Keratinocyte (primary cell): ENCODE results near the gene FLRT1. TPM values are rescaled to one million over a fixed set of nuclear protein-coding genes. Genes with fewer than 3 reads are reported as not detected.
"Not testable (repeated sequence)": the region's sequence is repeated elsewhere in the genome, so short reads cannot be mapped to it uniquely, and the experiment has no call there.

Source experiments
- DNase-seq: peaks from one replicate; pipeline ENCODE4 v3.0.0-alpha.2; 2011; ENCODE audit warnings: low read depth, missing footprints, low spot score
- FAIRE-seq: peaks from 2 replicates; lab custom pipeline; 2011; peaks lifted over from hg19 to GRCh38; lab: Jason Lieb, UNC
- H2AFZ ChIP-seq: 2 replicates; pipeline ENCODE4 v1.6.0; 2012; ENCODE audit warnings: low read length, control low read depth, inconsistent platforms; ENCODE audit not compliant: control insufficient read depth
- H3K27ac ChIP-seq: 2 replicates; pipeline ENCODE4 v1.5.1; 2011; ENCODE audit warnings: low read length; ENCODE audit not compliant: control insufficient read depth, insufficient read depth
- H3K27me3 ChIP-seq: 3 replicates; pipeline ENCODE4 v1.6.0; 2011; ENCODE audit warnings: low read length; ENCODE audit not compliant: control insufficient read depth, insufficient read depth; ENCODE audit errors: extremely low read depth
- H3K36me3 ChIP-seq, 2 experiments: 2 replicates in 1 of 2; 3 replicates in 1 of 2; pipeline ENCODE4 v1.5.1; 2011; ENCODE audit warnings: low read length in 2 of 2, mild to moderate bottlenecking in 1 of 2; ENCODE audit not compliant: control insufficient read depth in 2 of 2, insufficient read depth in 2 of 2; ENCODE audit errors: extremely low read depth in 1 of 2
- H3K4me1 ChIP-seq: 3 replicates; pipeline ENCODE4 v1.5.1; 2011; ENCODE audit warnings: low read length; ENCODE audit not compliant: control insufficient read depth, insufficient read depth; ENCODE audit errors: extremely low read depth
- H3K4me2 ChIP-seq: 3 replicates; pipeline ENCODE4 v1.6.0; 2011; ENCODE audit warnings: low read depth, low read length; ENCODE audit not compliant: control insufficient read depth, insufficient read depth; ENCODE audit errors: extremely low read depth
- H3K4me3 ChIP-seq, 3 experiments: fragments of 200-600 bp in 1 of 3; sonication (generic) in 1 of 3; 2 replicates in 2 of 3; 3 replicates in 1 of 3; pipeline ENCODE4 v1.5.1; 2011 to 2016; ENCODE audit warnings: low read length in 3 of 3, mild to moderate bottlenecking in 3 of 3, control low read depth in 2 of 3, inconsistent platforms in 1 of 3, low read depth in 1 of 3, mixed read lengths in 1 of 3, mixed run types in 1 of 3, moderate library complexity in 1 of 3; ENCODE audit not compliant: control insufficient read depth in 2 of 3, insufficient read depth in 2 of 3; ENCODE audit errors: extremely low read depth in 1 of 3
- H3K79me2 ChIP-seq: 2 replicates; pipeline ENCODE4 v1.6.0; 2012; ENCODE audit warnings: low read length; ENCODE audit not compliant: control insufficient read depth, insufficient read depth
- H3K9ac ChIP-seq: 3 replicates; pipeline ENCODE4 v1.6.0; 2011; ENCODE audit warnings: low read length; ENCODE audit not compliant: control insufficient read depth, insufficient read depth; ENCODE audit errors: extremely low read depth
- H3K9me1 ChIP-seq: 3 replicates; pipeline ENCODE4 v1.6.0; 2011; ENCODE audit warnings: low read length; ENCODE audit not compliant: control insufficient read depth, insufficient read depth; ENCODE audit errors: extremely low read depth
- H3K9me3 ChIP-seq: 2 replicates; pipeline ENCODE4 v1.5.1; 2012; ENCODE audit warnings: low read depth, low read length; ENCODE audit not compliant: control insufficient read depth
- H4K20me1 ChIP-seq: 3 replicates; pipeline ENCODE4 v1.6.0; 2011; ENCODE audit warnings: low read length; ENCODE audit not compliant: control insufficient read depth, insufficient read depth; ENCODE audit errors: extremely low read depth
- EZH2 ChIP-seq: IDR thresholded peaks from one replicate; pipeline ENCODE4 v1.6.1; 2012; ENCODE audit warnings: inconsistent platforms, mild to moderate bottlenecking, low read length, moderate library complexity
- dilution Hi-C: fragments of 300-500 bp; cut with MboI; formaldehyde crosslinking; loops from one replicate; pipeline ENCODE4 v1.7.0; 2020; ENCODE audit warnings: low sequenced_read_pairs; ENCODE audit not compliant: extremely low pct_ligation_motif_present
- polyA plus RNA-seq, 5 experiments: library from polyadenylated mRNA; depleted of rRNA in 3 of 5; stranded (reverse) in 3 of 5; stranded (forward) in 1 of 5; unstranded in 1 of 5; fragments of >200 nt; gene quantifications; 1 replicate in 1 of 5; 2 replicates in 3 of 5; 3 replicates in 1 of 5; pipeline versions ENCODE4 v1.2.1 to v1.2.3, GENCODE V29; 2011 to 2012; ENCODE audit warnings: missing spikeins in 2 of 5, low read depth in 1 of 5, low replicate concordance in 1 of 5
- TF ChIP-seq, protein P1 (sequence below), 3 experiments: IDR thresholded peaks in 1 of 3; conservative IDR thresholded peaks in 1 of 3; optimal IDR thresholded peaks in 1 of 3; 2 replicates in 2 of 3; 3 replicates in 1 of 3; pipeline versions ENCODE3 to v1.5.1; 2011; ENCODE audit warnings: low read length in 3 of 3, mild to moderate bottlenecking in 3 of 3, moderate library complexity in 2 of 3, control low read depth in 1 of 3, inconsistent platforms in 1 of 3; ENCODE audit not compliant: insufficient read depth in 2 of 3; ENCODE audit errors: extremely low read depth in 1 of 3

FLRT1 gene
- polyA plus RNA-seq, 1 donor (not counting 4 experiments of a cell fraction or from before 2014, with no cell fraction given) = not detected

- DNase-seq (no peak), FAIRE-seq (no peak)
- Histone ChIP-seq H3K27ac (no peak overlapping the region), H3K9me3 (no peaks in the 10 kb centered on the region), H4K20me1 (no peaks in the 10 kb centered on the region), H3K79me2 (no peaks in the 10 kb centered on the region), H3K4me3 (no peak overlapping the region), H3K27me3 (no peaks in the 10 kb centered on the region), H3K4me2 (no peak overlapping the region), H3K9me1 (no peaks in the 10 kb centered on the region), H3K9ac (no peak overlapping the region), H3K36me3 (no peaks in the 10 kb centered on the region), H2AFZ (no peak overlapping the region), H3K4me1 (no peaks in the 10 kb centered on the region)
- dilution Hi-C loops = no loop called here
- TF ChIP-seq EZH2 = no peak
- TF ChIP-seq, protein P1, sequence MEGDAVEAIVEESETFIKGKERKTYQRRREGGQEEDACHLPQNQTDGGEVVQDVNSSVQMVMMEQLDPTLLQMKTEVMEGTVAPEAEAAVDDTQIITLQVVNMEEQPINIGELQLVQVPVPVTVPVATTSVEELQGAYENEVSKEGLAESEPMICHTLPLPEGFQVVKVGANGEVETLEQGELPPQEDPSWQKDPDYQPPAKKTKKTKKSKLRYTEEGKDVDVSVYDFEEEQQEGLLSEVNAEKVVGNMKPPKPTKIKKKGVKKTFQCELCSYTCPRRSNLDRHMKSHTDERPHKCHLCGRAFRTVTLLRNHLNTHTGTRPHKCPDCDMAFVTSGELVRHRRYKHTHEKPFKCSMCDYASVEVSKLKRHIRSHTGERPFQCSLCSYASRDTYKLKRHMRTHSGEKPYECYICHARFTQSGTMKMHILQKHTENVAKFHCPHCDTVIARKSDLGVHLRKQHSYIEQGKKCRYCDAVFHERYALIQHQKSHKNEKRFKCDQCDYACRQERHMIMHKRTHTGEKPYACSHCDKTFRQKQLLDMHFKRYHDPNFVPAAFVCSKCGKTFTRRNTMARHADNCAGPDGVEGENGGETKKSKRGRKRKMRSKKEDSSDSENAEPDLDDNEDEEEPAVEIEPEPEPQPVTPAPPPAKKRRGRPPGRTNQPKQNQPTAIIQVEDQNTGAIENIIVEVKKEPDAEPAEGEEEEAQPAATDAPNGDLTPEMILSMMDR (optimal IDR thresholded peaks at IDR 0.05 in 1 of 3, IDR thresholded peaks at IDR 0.05 in 1 of 3, conservative IDR thresholded peaks at IDR 0.05 in 1 of 3; ENCODE audit: extremely low read depth in 1 of 3, insufficient read depth in 2 of 3, low read length in 3 of 3) = no peak
These were observed 9.1 kb downstream of the FLRT1 start for GRCh38 chr11:64044730-64045393.

DNA sequence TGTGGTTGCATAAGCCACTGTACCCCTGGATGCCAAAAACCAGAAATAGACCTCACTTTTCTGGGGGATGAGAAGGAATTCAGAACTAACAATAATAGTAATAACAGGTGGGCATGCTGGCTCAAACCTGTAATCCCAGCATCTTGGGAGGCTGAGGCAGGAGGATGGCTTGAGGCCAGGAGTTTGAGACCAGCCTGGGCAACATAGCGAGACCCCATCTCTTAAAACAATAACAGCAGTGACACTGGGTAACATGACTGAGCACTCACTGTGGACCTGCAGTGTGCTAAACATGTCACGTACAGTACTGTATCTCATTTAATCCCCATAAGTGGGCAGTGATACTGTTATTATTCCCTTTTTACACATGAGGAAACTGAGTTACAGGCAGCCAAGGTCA, 10.0 kb downstream of the FLRT1 start:
- H3K36me3 ChIP-seq = no peaks in the 10 kb centered on the region
- no peaks in the 10 kb centered on the region for H3K9me3 ChIP-seq
- dilution Hi-C loops = no loop called here
- no peaks in the 10 kb centered on the region for H4K20me1 ChIP-seq
- no peaks in the 10 kb centered on the region for H3K4me1 ChIP-seq
- H3K9me1 ChIP-seq = no peaks in the 10 kb centered on the region
- no peak for TF ChIP-seq EZH2
- TF ChIP-seq, protein P1 (optimal IDR thresholded peaks at IDR 0.05 in 1 of 3, IDR thresholded peaks at IDR 0.05 in 1 of 3, conservative IDR thresholded peaks at IDR 0.05 in 1 of 3; ENCODE audit: extremely low read depth in 1 of 3, insufficient read depth in 2 of 3, low read length in 3 of 3) = no peak
- H3K9ac ChIP-seq = no peak overlapping the region
- H3K27me3 ChIP-seq = no peaks in the 10 kb centered on the region
- FAIRE-seq = no peak
- no peak overlapping the region for H3K27ac ChIP-seq
- H3K79me2 ChIP-seq = no peaks in the 10 kb centered on the region
- H2AFZ ChIP-seq = no peak overlapping the region
- DNase-seq = no peak
- no peak overlapping the region for H3K4me2 ChIP-seq
- H3K4me3 ChIP-seq = no peak overlapping the region

DNA sequence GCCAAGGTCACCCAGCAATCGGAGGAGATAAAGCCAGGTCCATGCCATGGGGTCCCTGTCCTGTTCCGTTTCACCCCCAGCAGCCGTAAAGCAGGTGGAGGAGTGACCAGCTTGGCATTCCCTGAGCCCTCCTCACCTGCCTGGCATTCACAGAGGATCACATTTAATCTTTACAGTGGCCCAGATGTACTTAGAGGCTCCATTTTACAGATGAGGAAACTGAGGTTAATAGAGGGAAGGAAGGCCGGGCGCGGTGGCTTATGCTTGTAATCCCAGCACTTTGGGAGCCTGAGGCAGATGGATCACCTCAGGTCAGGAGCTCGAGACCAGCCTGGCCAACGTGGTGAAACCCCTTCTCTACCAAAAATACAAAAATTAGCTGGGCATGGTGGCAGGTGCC, 11.6 kb downstream of the FLRT1 start:
- H3K27me3 ChIP-seq, H3K9ac ChIP-seq, H2AFZ ChIP-seq, dilution Hi-C loops, H3K4me1 ChIP-seq, H3K36me3 ChIP-seq, H3K4me2 ChIP-seq, H3K4me3 ChIP-seq, H3K9me3 ChIP-seq, H4K20me1 ChIP-seq, FAIRE-seq, DNase-seq, H3K79me2 ChIP-seq, H3K9me1 ChIP-seq, H3K27ac ChIP-seq: not testable (repeated sequence)
